SU-DHL-6 (cell line): ENCODE data around the gene ACVR1B.

Experiments
- H2AFZ ChIP-seq: fragments of 200-600 bp; sonication (generic); 2 replicates; pipeline ENCODE4 v1.6.1; 2014; ENCODE audit warnings: low read depth, mild to moderate bottlenecking, moderate library complexity, mixed read lengths, antibody characterized with exemption, low read length; ENCODE audit not compliant: severe bottlenecking
- H3F3A ChIP-seq: fragments of 200-600 bp; shearing (Covaris generic); 2 replicates; pipeline ENCODE4 v1.6.0; 2016; ENCODE audit warnings: antibody characterized with exemption, mild to moderate bottlenecking; ENCODE audit not compliant: insufficient read depth
- H3K27ac ChIP-seq: fragments of 200-600 bp; sonication (generic); 2 replicates; pipeline ENCODE4 v1.5.1; 2016; ENCODE audit warnings: low read depth, mild to moderate bottlenecking, low read length, moderate library complexity, mixed read lengths
- H3K27me3 ChIP-seq: fragments of 200-600 bp; sonication (generic), shearing (Covaris generic); 2 replicates; pipeline ENCODE4 v1.6.0; 2014; ENCODE audit warnings: mild to moderate bottlenecking, low read length
- H3K36me3 ChIP-seq: fragments of 200-600 bp; sonication (generic); 2 replicates; pipeline ENCODE4 v1.6.1; 2014; ENCODE audit warnings: mild to moderate bottlenecking, low read length, mixed read lengths
- H3K4me2 ChIP-seq: fragments of 300-600, 200-600 bp; shearing (Covaris generic), sonication (generic); 2 replicates; pipeline ENCODE4 v1.6.0; 2014; ENCODE audit warnings: low read length, low read depth, mild to moderate bottlenecking; ENCODE audit not compliant: poor library complexity, severe bottlenecking
- H3K4me3 ChIP-seq: fragments of 200-600 bp; sonication (generic); 2 replicates; pipeline ENCODE4 v1.5.1; 2014; ENCODE audit warnings: antibody characterized with exemption, low read length, mild to moderate bottlenecking, mixed read lengths; ENCODE audit not compliant: insufficient read depth, poor library complexity, severe bottlenecking
- H3K79me2 ChIP-seq: fragments of 200-600 bp; sonication (generic); 2 replicates; pipeline ENCODE4 v1.6.1; 2014; ENCODE audit warnings: mild to moderate bottlenecking, low read length, moderate library complexity; ENCODE audit not compliant: insufficient read depth
- H3K9ac ChIP-seq: fragments of 200-600 bp; sonication (generic); 2 replicates; pipeline ENCODE4 v1.7.0; 2014; ENCODE audit warnings: mild to moderate bottlenecking, low read length
- H3K9me2 ChIP-seq: fragments of 200-600 bp; sonication (generic); replicated peaks from 2 replicates; pipeline ENCODE4 v1.6.1; 2014; ENCODE audit warnings: low read length; ENCODE audit not compliant: insufficient read depth
- H3K9me3 ChIP-seq: fragments of 200-600 bp; sonication (generic); 2 replicates; pipeline ENCODE4 v1.6.1; 2014; ENCODE audit warnings: low read length, mixed read lengths; ENCODE audit not compliant: insufficient read depth
- H4K20me1 ChIP-seq: fragments of 200-600 bp; sonication (generic); 2 replicates; pipeline ENCODE4 v1.6.1; 2014; ENCODE audit warnings: low read depth, mild to moderate bottlenecking, antibody characterized with exemption, low read length, moderate library complexity, mixed read lengths
- EZH2phosphoT487 ChIP-seq: fragments of 200-600 bp; sonication (generic), shearing (Covaris generic); conservative IDR thresholded peaks from 2 replicates; pipeline ENCODE4 v1.6.1; 2018; ENCODE audit warnings: mild to moderate bottlenecking, antibody characterized with exemption, low read length, moderate library complexity, mixed read lengths
- TF ChIP-seq, protein P1 (sequence below): fragments of 200-600 bp; sonication (generic); IDR thresholded peaks from one replicate; pipeline ENCODE4 v1.5.1; 2017; ENCODE audit warnings: antibody characterized with exemption, mild to moderate bottlenecking, low read length, moderate library complexity; ENCODE audit not compliant: insufficient read depth, poor library complexity, severe bottlenecking

ACVR1B gene

DNA sequence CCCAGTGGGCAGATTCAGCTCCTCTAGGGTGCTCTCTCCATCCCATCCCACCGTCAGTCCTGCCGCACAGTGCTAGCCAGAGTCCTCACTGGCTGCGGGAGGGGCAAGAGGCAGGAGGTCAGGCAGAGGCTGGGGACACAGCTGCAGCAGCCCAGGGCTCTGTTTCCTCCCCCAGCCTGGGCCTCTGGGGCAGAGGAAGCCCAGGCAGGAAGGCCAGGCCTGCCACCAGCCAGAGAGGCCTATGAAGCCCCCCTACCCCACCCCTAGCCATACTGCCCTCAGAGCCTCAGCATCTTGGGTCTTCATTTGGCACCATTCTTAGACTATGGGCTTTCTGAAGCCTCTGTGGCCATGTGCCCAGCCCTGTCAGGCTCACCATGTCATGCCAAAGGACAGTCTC is 40.8 kb upstream of the ACVR1B start:
- Histone ChIP-seq H2AFZ (no peak overlapping the region), H3F3A (no peaks in the 10 kb centered on the region), H3K79me2 (no peaks in the 10 kb centered on the region), H3K9me2 (no peaks in the 10 kb centered on the region), H3K4me3 (no peak overlapping the region), H3K36me3 (no peaks in the 10 kb centered on the region), H3K27ac (no peak overlapping the region), H3K4me2 (no peak overlapping the region), H4K20me1 (no peaks in the 10 kb centered on the region), H3K9ac (no peak overlapping the region), H3K27me3 (no peaks in the 10 kb centered on the region), H3K9me3 (no peaks in the 10 kb centered on the region)
- TF ChIP-seq, protein P1, sequence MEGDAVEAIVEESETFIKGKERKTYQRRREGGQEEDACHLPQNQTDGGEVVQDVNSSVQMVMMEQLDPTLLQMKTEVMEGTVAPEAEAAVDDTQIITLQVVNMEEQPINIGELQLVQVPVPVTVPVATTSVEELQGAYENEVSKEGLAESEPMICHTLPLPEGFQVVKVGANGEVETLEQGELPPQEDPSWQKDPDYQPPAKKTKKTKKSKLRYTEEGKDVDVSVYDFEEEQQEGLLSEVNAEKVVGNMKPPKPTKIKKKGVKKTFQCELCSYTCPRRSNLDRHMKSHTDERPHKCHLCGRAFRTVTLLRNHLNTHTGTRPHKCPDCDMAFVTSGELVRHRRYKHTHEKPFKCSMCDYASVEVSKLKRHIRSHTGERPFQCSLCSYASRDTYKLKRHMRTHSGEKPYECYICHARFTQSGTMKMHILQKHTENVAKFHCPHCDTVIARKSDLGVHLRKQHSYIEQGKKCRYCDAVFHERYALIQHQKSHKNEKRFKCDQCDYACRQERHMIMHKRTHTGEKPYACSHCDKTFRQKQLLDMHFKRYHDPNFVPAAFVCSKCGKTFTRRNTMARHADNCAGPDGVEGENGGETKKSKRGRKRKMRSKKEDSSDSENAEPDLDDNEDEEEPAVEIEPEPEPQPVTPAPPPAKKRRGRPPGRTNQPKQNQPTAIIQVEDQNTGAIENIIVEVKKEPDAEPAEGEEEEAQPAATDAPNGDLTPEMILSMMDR, result no peak
- no peak for TF ChIP-seq EZH2phosphoT487

DNA sequence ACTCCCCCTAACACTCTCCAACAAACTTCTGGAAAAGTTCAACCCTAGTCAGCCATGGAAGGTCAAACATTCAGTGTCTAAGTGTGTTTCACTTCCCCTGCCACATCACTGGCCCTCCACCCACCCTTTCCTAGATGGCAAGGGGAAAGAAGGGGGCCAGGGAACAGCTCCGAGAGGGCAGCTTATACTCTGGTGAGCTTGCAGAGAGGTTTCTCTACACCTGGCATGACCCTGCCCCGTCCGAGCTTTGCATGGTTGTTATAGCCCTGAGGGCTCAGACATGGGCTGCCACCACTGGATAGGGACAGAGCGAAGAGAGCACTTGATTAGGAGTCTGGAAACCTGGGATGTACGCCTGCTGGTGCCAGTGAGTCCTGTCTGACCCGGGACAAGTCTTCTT is 40.2 kb upstream of the ACVR1B start:
- Histone ChIP-seq H2AFZ (no peak overlapping the region), H3K27ac (no peak overlapping the region), H3K9me2 (no peaks in the 10 kb centered on the region), H3K4me3 (no peak overlapping the region), H3F3A (no peaks in the 10 kb centered on the region), H3K9me3 (no peaks in the 10 kb centered on the region), H3K36me3 (no peaks in the 10 kb centered on the region), H3K27me3 (no peaks in the 10 kb centered on the region), H3K9ac (no peak overlapping the region), H3K79me2 (no peaks in the 10 kb centered on the region), H4K20me1 (no peaks in the 10 kb centered on the region), H3K4me2 (no peak overlapping the region)
- TF ChIP-seq, protein P1, result no peak
- no peak for TF ChIP-seq EZH2phosphoT487

DNA sequence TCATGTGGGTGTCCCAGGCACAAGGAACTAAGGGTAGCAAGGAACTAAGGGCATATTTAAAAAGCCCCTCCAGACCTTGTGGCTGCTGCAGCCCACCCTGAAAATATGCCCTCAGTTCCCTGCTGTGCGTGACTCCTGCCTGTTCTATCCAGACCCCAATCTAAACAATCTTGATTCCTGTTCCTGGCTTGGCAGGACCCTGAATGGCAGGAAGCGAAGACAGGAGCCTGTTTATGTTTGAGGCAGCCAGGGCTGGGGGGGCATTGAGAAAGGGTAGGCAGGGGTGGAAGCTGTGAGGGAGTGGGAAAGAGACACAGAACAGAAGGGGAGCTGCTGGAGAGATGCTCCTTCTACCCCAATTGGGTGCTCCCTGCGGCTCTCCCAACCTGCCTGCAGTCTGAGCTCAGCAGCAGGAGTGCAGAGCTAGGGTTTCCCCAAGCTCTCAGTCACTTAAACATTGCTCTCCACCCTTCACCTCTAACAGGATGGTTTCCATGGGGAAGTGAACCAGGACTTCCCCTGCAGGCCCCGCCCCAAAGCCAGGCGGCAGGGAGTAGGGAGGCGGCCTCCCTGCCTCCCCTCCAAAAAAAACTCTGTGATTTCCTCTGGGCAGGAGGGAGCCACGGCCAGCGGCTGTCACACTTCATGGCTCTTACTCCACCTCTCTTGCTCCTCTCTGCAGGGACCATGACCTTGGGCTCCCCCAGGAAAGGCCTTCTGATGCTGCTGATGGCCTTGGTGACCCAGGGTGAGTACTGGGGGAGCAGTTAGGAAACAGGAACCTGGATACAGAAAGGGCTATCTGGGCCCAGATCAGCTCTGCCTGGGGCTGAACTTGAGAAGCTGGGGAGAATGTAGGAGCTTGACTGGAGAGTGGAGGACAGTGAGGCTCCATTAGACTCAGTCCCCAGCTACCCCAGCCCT is 39.4 kb upstream of the ACVR1B start:
- H3K4me3 ChIP-seq, result no peak overlapping the region
- H3K9me3 ChIP-seq, result no peaks in the 10 kb centered on the region
- TF ChIP-seq EZH2phosphoT487, result no peak
- TF ChIP-seq, protein P1, result no peak
- no peaks in the 10 kb centered on the region for H4K20me1 ChIP-seq
- H3K79me2 ChIP-seq, result no peaks in the 10 kb centered on the region
- no peak overlapping the region for H3K4me2 ChIP-seq
- no peaks in the 10 kb centered on the region for H3K9me2 ChIP-seq
- no peak overlapping the region for H2AFZ ChIP-seq
- H3K27me3 ChIP-seq, result no peaks in the 10 kb centered on the region
- H3F3A ChIP-seq, result no peaks in the 10 kb centered on the region
- H3K27ac ChIP-seq, result no peak overlapping the region
- no peak overlapping the region for H3K9ac ChIP-seq
- H3K36me3 ChIP-seq, result no peaks in the 10 kb centered on the region
